Ishikawa (cell line): ENCODE data around the gene PLA2G2A.

Experiments
- CEBPB ChIP-seq: IDR thresholded peaks from 2 replicates; pipeline ENCODE4 v1.6.1; 2012
- CREB1 ChIP-seq: IDR thresholded peaks from 2 replicates; pipeline ENCODE4 v1.6.1; 2012; ENCODE audit warnings: low read depth
- EGR1 ChIP-seq: IDR thresholded peaks from 2 replicates; pipeline ENCODE4 v1.6.1; 2012
- EP300 ChIP-seq: IDR thresholded peaks from 2 replicates; pipeline ENCODE4 v1.6.1; 2012; ENCODE audit warnings: borderline replicate concordance
- FOXM1 ChIP-seq: IDR thresholded peaks from 2 replicates; pipeline ENCODE4 v1.6.1; 2012; ENCODE audit warnings: low read depth, borderline replicate concordance
- MAX ChIP-seq: IDR thresholded peaks from 2 replicates; pipeline ENCODE4 v1.6.1; 2012
- NFIC ChIP-seq: IDR thresholded peaks from 2 replicates; pipeline ENCODE4 v1.6.1; 2012
- RAD21 ChIP-seq: IDR thresholded peaks from 2 replicates; pipeline ENCODE4 v1.6.1; 2012; ENCODE audit warnings: low read depth
- REST ChIP-seq: IDR thresholded peaks from 2 replicates; pipeline ENCODE4 v1.6.1; 2012; ENCODE audit warnings: low read depth, mild to moderate bottlenecking
- TAF1 ChIP-seq: IDR thresholded peaks from 2 replicates; pipeline ENCODE4 v1.6.1; 2012; ENCODE audit warnings: low read depth, mild to moderate bottlenecking
- TCF12 ChIP-seq: IDR thresholded peaks from 2 replicates; pipeline ENCODE4 v1.6.1; 2012; ENCODE audit warnings: low read depth
- TEAD4 ChIP-seq: IDR thresholded peaks from 2 replicates; pipeline ENCODE4 v1.6.1; 2012
- USF1 ChIP-seq: IDR thresholded peaks from 2 replicates; pipeline ENCODE4 v1.6.1; 2012
- YY1 ChIP-seq: IDR thresholded peaks from 2 replicates; pipeline ENCODE4 v1.6.1; 2012; ENCODE audit warnings: low read depth
- ZBTB7A ChIP-seq: IDR thresholded peaks from 2 replicates; pipeline ENCODE4 v1.6.1; 2012; ENCODE audit warnings: low read depth

PLA2G2A gene

GRCh38 chr1:20014153-20014552 lies 34.7 kb upstream of the PLA2G2A start:
- TF ChIP-seq NFIC, result no peak
- TF ChIP-seq TEAD4, result no peak
- no peak for TF ChIP-seq TCF12
- no peak for TF ChIP-seq REST
- TF ChIP-seq EP300, result no peak
- TF ChIP-seq CREB1, result no peak
- TF ChIP-seq ZBTB7A, result no peak

- no peak for TF ChIP-seq CREB1
- no peak for TF ChIP-seq MAX
Observed at GRCh38 chr1:20010016-20010415, 30.6 kb upstream of the PLA2G2A start.

GRCh38 chr1:20009212-20009611 lies 29.8 kb upstream of the PLA2G2A start:
- TF ChIP-seq ZBTB7A, result no peak
- no peak for TF ChIP-seq TAF1
- TF ChIP-seq EGR1, result no peak
- TF ChIP-seq TCF12, result no peak

- no peak for TF ChIP-seq RAD21
- no peak for TF ChIP-seq ZBTB7A
- TF ChIP-seq MAX, result no peak
- TF ChIP-seq TEAD4, result no peak
- TF ChIP-seq FOXM1, result no peak
- no peak for TF ChIP-seq TAF1
- no peak for TF ChIP-seq NFIC
- no peak for TF ChIP-seq USF1
- no peak for TF ChIP-seq REST
- no peak for TF ChIP-seq CEBPB
- TF ChIP-seq YY1, result no peak
- no peak for TF ChIP-seq CREB1
- no peak for TF ChIP-seq EP300
- TF ChIP-seq TCF12, result no peak
- TF ChIP-seq EGR1, result no peak
Observed at GRCh38 chr1:20008391-20008841, 29.0 kb upstream of the PLA2G2A start.

GRCh38 chr1:19990689-19991088 lies 11.3 kb upstream of the PLA2G2A start:
- TF ChIP-seq CEBPB (no peak), EP300 (no peak), ZBTB7A (no peak), TCF12 (no peak), TAF1 (no peak), FOXM1 (no peak), RAD21 (no peak), YY1 (no peak), MAX (no peak), USF1 (no peak), EGR1 (no peak), CREB1 (no peak), TEAD4 (no peak), NFIC (no peak)

- TF ChIP-seq USF1, result no peak
- TF ChIP-seq TAF1, result no peak
- TF ChIP-seq RAD21, result no peak
- no peak for TF ChIP-seq EP300
- no peak for TF ChIP-seq CREB1
Observed at GRCh38 chr1:19988267-19989006, 9.0 kb upstream of the PLA2G2A start.
